Measurements from ENCODE around the gene VIT. TPM values are rescaled to one million over a fixed set of nuclear protein-coding genes. Genes with fewer than 3 reads are reported as not detected.

The VIT gene
- total and polyA plus RNA-seq, 2 experiments from 2014 or later: 0.25 to 0.33 TPM

DNA sequence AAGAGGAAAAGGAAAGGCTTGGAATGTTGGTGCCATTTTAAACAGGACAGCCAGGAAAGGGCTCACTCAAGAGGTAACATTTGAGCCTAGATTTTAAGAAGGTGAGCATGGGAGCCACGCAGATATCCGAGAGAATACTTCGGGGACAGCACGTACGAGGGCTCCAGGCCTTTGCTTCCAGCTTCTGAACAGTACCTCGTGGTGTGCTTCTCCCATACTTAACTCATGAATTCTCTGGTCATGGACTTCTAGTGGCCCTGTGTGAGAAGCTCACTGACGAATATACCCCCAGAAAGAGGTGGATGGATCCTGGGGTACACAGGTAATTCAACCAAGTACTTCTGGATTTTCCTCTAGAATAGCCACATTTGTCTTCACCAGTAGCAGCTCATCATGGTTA is 2.7 kb upstream of the VIT start:
- Histone ChIP-seq H3K4me3 (no peak overlapping the region), H3K27ac (no peak overlapping the region), H3K27me3 (no peaks in the 10 kb centered on the region), H3K4me1 (ENCODE audit: insufficient read depth) (no peaks in the 10 kb centered on the region), H4K20me1 (ENCODE audit: insufficient read depth, poor library complexity, severe bottlenecking) (no peaks in the 10 kb centered on the region), H3K36me3 (replicated peaks; ENCODE audit: insufficient read depth, low read depth) (no peaks in the 10 kb centered on the region), H3K4me2 (no peak overlapping the region), H2AFZ (no peak overlapping the region), H3K9me2 (replicated peaks; ENCODE audit: insufficient read depth) (no peaks in the 10 kb centered on the region), H3K9me3 (ENCODE audit: low read depth) (no peaks in the 10 kb centered on the region), H3K79me2 (no peaks in the 10 kb centered on the region)
- TF ChIP-seq EZH2phosphoT487 (IDR thresholded peaks at IDR 0.05; ENCODE audit: low read depth, severe bottlenecking, unreplicated experiment) (no peak), EZH2 (IDR thresholded peaks at IDR 0.05; ENCODE audit: borderline replicate concordance) (no peak)
- TF ChIP-seq, protein P1, sequence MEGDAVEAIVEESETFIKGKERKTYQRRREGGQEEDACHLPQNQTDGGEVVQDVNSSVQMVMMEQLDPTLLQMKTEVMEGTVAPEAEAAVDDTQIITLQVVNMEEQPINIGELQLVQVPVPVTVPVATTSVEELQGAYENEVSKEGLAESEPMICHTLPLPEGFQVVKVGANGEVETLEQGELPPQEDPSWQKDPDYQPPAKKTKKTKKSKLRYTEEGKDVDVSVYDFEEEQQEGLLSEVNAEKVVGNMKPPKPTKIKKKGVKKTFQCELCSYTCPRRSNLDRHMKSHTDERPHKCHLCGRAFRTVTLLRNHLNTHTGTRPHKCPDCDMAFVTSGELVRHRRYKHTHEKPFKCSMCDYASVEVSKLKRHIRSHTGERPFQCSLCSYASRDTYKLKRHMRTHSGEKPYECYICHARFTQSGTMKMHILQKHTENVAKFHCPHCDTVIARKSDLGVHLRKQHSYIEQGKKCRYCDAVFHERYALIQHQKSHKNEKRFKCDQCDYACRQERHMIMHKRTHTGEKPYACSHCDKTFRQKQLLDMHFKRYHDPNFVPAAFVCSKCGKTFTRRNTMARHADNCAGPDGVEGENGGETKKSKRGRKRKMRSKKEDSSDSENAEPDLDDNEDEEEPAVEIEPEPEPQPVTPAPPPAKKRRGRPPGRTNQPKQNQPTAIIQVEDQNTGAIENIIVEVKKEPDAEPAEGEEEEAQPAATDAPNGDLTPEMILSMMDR (IDR thresholded peaks at IDR 0.05; ENCODE audit: poor library complexity): no peak
- over 99% methylated on average over 7 of the region's 7 CpGs for WGBS (ENCODE audit: low lambda C conversion rate, missing lambda C conversion rate)
- DNase-seq (ENCODE audit: low spot score): no peak

- Histone ChIP-seq H3K4me3 (no peak overlapping the region), H4K20me1 (ENCODE audit: insufficient read depth, poor library complexity, severe bottlenecking) (no peaks in the 10 kb centered on the region), H2AFZ (no peak overlapping the region), H3K27me3 (no peaks in the 10 kb centered on the region), H3K9me3 (ENCODE audit: low read depth) (no peaks in the 10 kb centered on the region), H3K4me1 (ENCODE audit: insufficient read depth) (peaks cover under 1% of the 10 kb centered on the region), H3K4me2 (no peak overlapping the region), H3K79me2 (no peaks in the 10 kb centered on the region), H3K36me3 (replicated peaks; ENCODE audit: insufficient read depth, low read depth) (no peaks in the 10 kb centered on the region), H3K27ac (no peak overlapping the region), H3K9me2 (replicated peaks; ENCODE audit: insufficient read depth) (no peaks in the 10 kb centered on the region)
- TF ChIP-seq EZH2phosphoT487 (IDR thresholded peaks at IDR 0.05; ENCODE audit: low read depth, severe bottlenecking, unreplicated experiment) (no peak), EZH2 (IDR thresholded peaks at IDR 0.05; ENCODE audit: borderline replicate concordance) (no peak)
- TF ChIP-seq, protein P1 (IDR thresholded peaks at IDR 0.05; ENCODE audit: poor library complexity): peak; percentile 18
- DNase-seq (ENCODE audit: low spot score): no peak
- WGBS (ENCODE audit: low lambda C conversion rate, missing lambda C conversion rate): 67% methylated on average over 7 of the region's 7 CpGs
Observed at GRCh38 chr2:36695746-36696415, 626 bp upstream of the VIT start.

DNA sequence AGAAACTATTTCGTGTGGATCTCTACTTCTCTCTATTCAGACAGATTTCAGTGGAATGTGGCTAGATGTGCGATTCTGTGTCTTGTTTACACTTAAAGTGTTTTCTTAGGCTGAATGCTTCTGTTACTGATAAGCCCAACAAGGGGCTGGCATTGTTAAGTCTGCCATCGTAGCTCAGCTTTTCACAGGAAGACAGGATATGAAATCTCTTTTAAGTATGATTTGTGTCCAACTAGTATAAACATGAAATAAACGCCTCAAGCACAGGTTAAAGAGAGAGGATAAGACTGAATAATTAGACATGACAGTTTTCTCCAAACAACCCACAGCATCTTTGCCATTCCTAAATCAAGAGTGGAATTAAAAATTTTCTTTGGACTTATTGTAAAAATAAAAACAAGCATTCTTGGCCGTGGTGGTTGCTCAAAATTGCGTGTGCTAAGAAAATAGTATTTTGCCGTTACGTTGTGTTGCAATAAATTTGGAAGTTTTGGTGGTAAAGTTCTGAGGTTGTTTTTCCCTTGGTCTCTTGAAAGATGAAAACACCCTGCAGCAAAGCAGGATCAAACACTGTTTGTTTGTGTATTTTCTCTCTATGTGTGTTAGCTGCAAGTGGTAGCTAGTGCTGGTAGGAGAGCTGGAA is 1.0 kb downstream of the VIT start:
- WGBS (ENCODE audit: low lambda C conversion rate, missing lambda C conversion rate): 29% methylated on average over 8 of the region's 8 CpGs
- Histone ChIP-seq H3K79me2 (no peaks in the 10 kb centered on the region), H3K9me3 (ENCODE audit: low read depth) (no peaks in the 10 kb centered on the region), H2AFZ (no peak overlapping the region), H4K20me1 (ENCODE audit: insufficient read depth, poor library complexity, severe bottlenecking) (no peaks in the 10 kb centered on the region), H3K9me2 (replicated peaks; ENCODE audit: insufficient read depth) (no peaks in the 10 kb centered on the region), H3K4me3 (no peak overlapping the region), H3K27me3 (no peaks in the 10 kb centered on the region), H3K4me1 (ENCODE audit: insufficient read depth) (peaks cover 4% of the 10 kb centered on the region), H3K36me3 (replicated peaks; ENCODE audit: insufficient read depth, low read depth) (no peaks in the 10 kb centered on the region), H3K4me2 (no peak overlapping the region), H3K27ac (no peak overlapping the region)
- DNase-seq (ENCODE audit: low spot score): no peak
- TF ChIP-seq EZH2phosphoT487 (IDR thresholded peaks at IDR 0.05; ENCODE audit: low read depth, severe bottlenecking, unreplicated experiment) (no peak), EZH2 (IDR thresholded peaks at IDR 0.05; ENCODE audit: borderline replicate concordance) (no peak)
- TF ChIP-seq, protein P1 (IDR thresholded peaks at IDR 0.05; ENCODE audit: poor library complexity): no peak

Measured in hepatocyte (in vitro differentiated cells).